ENCODE data around the gene OR6X1.

GRCh38 chr11:123754101-123754568, at the start of gene OR6X1:
- TF ChIP-seq POLR2A (IDR thresholded peaks at IDR 0.05; ENCODE audit: low read length) (no peak), GATA1 (IDR thresholded peaks at IDR 0.05; ENCODE audit: low read depth, low read length) (no peak)
